Liver (tissue), 10 donors: ENCODE data around the gene MLF1. TPM values are rescaled to one million over a fixed set of nuclear protein-coding genes. Genes with fewer than 3 reads are reported as not detected.

Experiments
- DNase-seq: peaks from one replicate; pipeline ENCODE4 v3.0.0-alpha.2; 2017; ENCODE audit warnings: low spot score
- H3K27ac ChIP-seq, 2 donors: one replicate each; pipeline ENCODE4 v1.7.0; 2013; ENCODE audit warnings: inconsistent platforms in 2 of 2, low read length in 2 of 2, control low read depth in 1 of 2, low read depth in 1 of 2, mild to moderate bottlenecking in 1 of 2
- H3K27me3 ChIP-seq, 4 donors: one replicate each; pipeline versions ENCODE4 v1.6.1 to v1.7.0; 2013; ENCODE audit warnings: low read length in 3 of 4, inconsistent platforms in 1 of 4, mild to moderate bottlenecking in 1 of 4, moderate library complexity in 1 of 4; ENCODE audit not compliant: control insufficient read depth in 4 of 4, insufficient read depth in 4 of 4
- H3K36me3 ChIP-seq, 4 donors: one replicate each; pipeline versions ENCODE4 v1.6.1 to v1.7.0; 2013; ENCODE audit warnings: low read length in 3 of 4, mild to moderate bottlenecking in 3 of 4, low read depth in 1 of 4, moderate library complexity in 1 of 4; ENCODE audit not compliant: control insufficient read depth in 4 of 4, insufficient read depth in 3 of 4
- H3K4me1 ChIP-seq, 4 donors: one replicate each; pipeline versions ENCODE4 v1.6.1 to v1.7.0; 2013; ENCODE audit warnings: low read length in 3 of 4, mild to moderate bottlenecking in 3 of 4, moderate library complexity in 1 of 4; ENCODE audit not compliant: control insufficient read depth in 4 of 4, insufficient read depth in 4 of 4
- H3K4me3 ChIP-seq, 3 donors: one replicate each; pipeline versions ENCODE4 v1.6.1 to v1.7.0; 2013; ENCODE audit warnings: low read length in 3 of 3, control low read depth in 1 of 3, low read depth in 1 of 3, mild to moderate bottlenecking in 1 of 3
- H3K9ac ChIP-seq, 2 donors: one replicate each; pipeline ENCODE4 v1.7.0; 2013; ENCODE audit warnings: low read length in 2 of 2, mild to moderate bottlenecking in 2 of 2, moderate library complexity in 2 of 2, control low read depth in 1 of 2, low read depth in 1 of 2
- H3K9me3 ChIP-seq, 4 donors: one replicate each; pipeline versions ENCODE4 v1.6.1 to v1.7.0; 2013; ENCODE audit warnings: low read length in 3 of 4; ENCODE audit not compliant: control insufficient read depth in 4 of 4
- ATF3 ChIP-seq: IDR thresholded peaks from 2 replicates; pipeline ENCODE4 v1.6.1; 2016; ENCODE audit warnings: antibody characterized with exemption
- CTCF ChIP-seq: fragments of 150-350 bp; IDR thresholded peaks from 2 replicates; pipeline ENCODE4 v1.5.1; 2017; ENCODE audit warnings: improper control_type of control experiment, low read depth, low read length; ENCODE audit not compliant: missing input control
- EGR1 ChIP-seq, 2 donors: IDR thresholded peaks; 2 replicates each; pipeline ENCODE4 v1.6.1; 2016 to 2018; ENCODE audit warnings: antibody characterized with exemption in 2 of 2, low read depth in 2 of 2
- FOXA1 ChIP-seq: IDR thresholded peaks from 2 replicates; pipeline ENCODE4 v1.6.1; 2016; ENCODE audit warnings: antibody characterized with exemption
- FOXA2 ChIP-seq: IDR thresholded peaks from 2 replicates; pipeline ENCODE4 v1.6.1; 2016; ENCODE audit warnings: antibody characterized with exemption
- GABPA ChIP-seq, 2 donors: IDR thresholded peaks in 1 of 2; conservative IDR thresholded peaks in 1 of 2; 2 replicates each; pipeline ENCODE4 v1.6.1; 2016; ENCODE audit warnings: antibody characterized with exemption in 2 of 2, mild to moderate bottlenecking in 1 of 2, moderate library complexity in 1 of 2
- HNF4A ChIP-seq, 2 donors: conservative IDR thresholded peaks; 2 replicates each; pipeline ENCODE4 v1.6.1; 2016; ENCODE audit warnings: antibody characterized with exemption in 2 of 2, mild to moderate bottlenecking in 2 of 2
- HNF4G ChIP-seq: IDR thresholded peaks from 2 replicates; pipeline ENCODE4 v1.6.1; 2016; ENCODE audit warnings: antibody characterized with exemption
- JUND ChIP-seq, 2 donors: IDR thresholded peaks; 2 replicates each; pipeline ENCODE4 v1.6.1; 2016; ENCODE audit warnings: antibody characterized with exemption in 2 of 2
- MAX ChIP-seq: IDR thresholded peaks from 2 replicates; pipeline ENCODE4 v1.6.1; 2016; ENCODE audit warnings: antibody characterized with exemption
- NR2F2 ChIP-seq: IDR thresholded peaks from 2 replicates; pipeline ENCODE4 v1.6.1; 2016; ENCODE audit warnings: antibody characterized with exemption
- RAD21 ChIP-seq, 2 donors: IDR thresholded peaks; 2 replicates each; pipeline ENCODE4 v1.6.1; 2016; ENCODE audit warnings: antibody characterized with exemption in 2 of 2, mild to moderate bottlenecking in 2 of 2
- REST ChIP-seq: IDR thresholded peaks from 2 replicates; pipeline ENCODE4 v1.6.1; 2016; ENCODE audit warnings: antibody characterized with exemption, mild to moderate bottlenecking
- RXRA ChIP-seq, 2 donors: IDR thresholded peaks; 2 replicates each; pipeline ENCODE4 v1.6.1; 2017 to 2018; ENCODE audit warnings: antibody characterized with exemption in 2 of 2, mild to moderate bottlenecking in 1 of 2
- SP1 ChIP-seq: IDR thresholded peaks from 2 replicates; pipeline ENCODE4 v1.6.1; 2018; ENCODE audit warnings: antibody characterized with exemption, mild to moderate bottlenecking
- TAF1 ChIP-seq: conservative IDR thresholded peaks from 2 replicates; pipeline ENCODE4 v1.6.1; 2016; ENCODE audit warnings: antibody characterized with exemption, mild to moderate bottlenecking
- YY1 ChIP-seq: IDR thresholded peaks from 2 replicates; pipeline ENCODE4 v1.6.1; 2016; ENCODE audit warnings: antibody characterized with exemption, mild to moderate bottlenecking
- ZBTB33 ChIP-seq: IDR thresholded peaks from 2 replicates; pipeline ENCODE4 v1.6.1; 2016; ENCODE audit warnings: antibody characterized with exemption
- WGBS: extraction: QIAGEN DNeasy Blood & Tissue Kit; methylation state at CpG from one replicate; pipeline ENCODE4 v1.1.7; 2013; 5-methylcytosine and 5-hydroxymethylcytosine counted together
- polyA plus RNA-seq, 2 donors: library from polyadenylated mRNA; stranded (reverse) in 1 of 2; unstranded in 1 of 2; fragments of 200-250 nt in 1 of 2; fragments of >200 nt in 1 of 2; fragmentation: Nextera tagmentation in 1 of 2; extraction: Ambion mirVana in 1 of 2; gene quantifications; one replicate each; pipeline versions ENCODE4 v1.2.1 to v1.2.3, GENCODE V29; 2013 to 2015
- small RNA-seq: library from RNA; depleted of rRNA; stranded (forward); fragments of <200 nt; gene quantifications from one replicate; pipeline ENCODE3, GENCODE V24; 2014
- total RNA-seq, 2 donors: library from RNA; depleted of rRNA; stranded (reverse); fragments of >200 nt; gene quantifications; one replicate each; pipeline ENCODE4 v1.2.3, GENCODE V29; 2014
- donor health status: healthy.
- donor health status: healthy.
- donor health status: healthy.
- donor health status: healthy.
- donor health status: healthy.

The MLF1 gene
- total and polyA plus RNA-seq, 4 donors: 0.20 to 3.3 (median 0.45) TPM

- H3K9ac ChIP-seq: no peak overlapping the region
- no peak overlapping the region for H3K27ac ChIP-seq
- TF ChIP-seq HNF4A (conservative IDR thresholded peaks at IDR 0.05): no peak
- no peak for TF ChIP-seq GABPA (IDR thresholded peaks at IDR 0.05 in 1 of 2, conservative IDR thresholded peaks at IDR 0.05 in 1 of 2)
- no peak for TF ChIP-seq RXRA (IDR thresholded peaks at IDR 0.05)
- TF ChIP-seq YY1: no peak
- TF ChIP-seq FOXA2: no peak
- no peak for TF ChIP-seq MAX
- no peak for TF ChIP-seq SP1
- no peak for TF ChIP-seq TAF1
- no peak for TF ChIP-seq ZBTB33
- no peak for TF ChIP-seq FOXA1
- no peak for TF ChIP-seq RAD21 (IDR thresholded peaks at IDR 0.05)
- TF ChIP-seq CTCF: no peak
- no peak for TF ChIP-seq EGR1 (IDR thresholded peaks at IDR 0.05; ENCODE audit: low read depth in 2 of 2)
- TF ChIP-seq REST: no peak
- no peak for TF ChIP-seq JUND (IDR thresholded peaks at IDR 0.05)
- TF ChIP-seq ATF3: no peak
- TF ChIP-seq NR2F2: no peak
- TF ChIP-seq HNF4G: no peak
- H3K4me1 ChIP-seq: peaks cover 0 to 3% (median under 1%) of the 10 kb centered on the region in 4 donors
- no peak for DNase-seq
- H3K4me3 ChIP-seq: no peak overlapping the region
- WGBS: 83% methylated on average over 3 of the region's 3 CpGs
- H3K27me3 ChIP-seq: no peaks in the 10 kb centered on the region
- H3K36me3 ChIP-seq: peaks cover 0 to 47% (median 35%) of the 10 kb centered on the region in 4 donors
- no peaks in the 10 kb centered on the region for H3K9me3 ChIP-seq
These were observed 81.5 kb downstream of the MLF1 start for GRCh38 chr3:158652463-158652862.

Small RNA genes lying within 50 kb of the gene (small RNA-seq; reads per million reads assigned to genes)
- gene AC025033.1: not detected

Other genes with a start within 250 kb of the MLF1 start
- 10 to 100 TPM; 35.0 to 73.2 TPM for gene GFM1, start 73.3 kb downstream of the MLF1 start, total RNA-seq
- 10 to 100 TPM; 33.8 to 36.5 TPM for gene GFM1, start 73.3 kb downstream of the MLF1 start, polyA plus RNA-seq
- 10 to 100 TPM in 1 of 2 donors, 1 to 10 TPM in 1; 1.7 to 52.2 TPM for gene LXN, start 101.5 kb downstream of the MLF1 start, total RNA-seq
- 1 to 10 TPM; 2.5 to 2.8 TPM for gene LXN, start 101.5 kb downstream of the MLF1 start, polyA plus RNA-seq
- 1 to 10 TPM in 1 of 2 donors, under 1 TPM in 1; 0.92 to 6.9 TPM for gene RARRES1, start 161.3 kb downstream of the MLF1 start, total RNA-seq
- gene RARRES1, start 161.3 kb downstream of the MLF1 start, polyA plus RNA-seq: 1 to 10 TPM; 1.6 to 3.2 TPM
- gene MFSD1, start 230.9 kb downstream of the MLF1 start, total RNA-seq: 10 to 100 TPM; 74.1 to 84.7 TPM
- 10 to 100 TPM; 30.4 to 46.5 TPM for gene MFSD1, start 230.9 kb downstream of the MLF1 start, polyA plus RNA-seq